CD4-positive, alpha-beta T cell treated with Interleukin-15 for 1 hour (primary cell): ENCODE measurements around the gene PIAS4.

Experiments used
- DNase-seq: peaks from one replicate; pipeline ENCODE4 v3.0.0-alpha.2; 2020

PIAS4 gene

GRCh38 chr19:4080473-4080872 lies 72.9 kb downstream of the PIAS4 start:
- DNase-seq: no peak

- DNase-seq: no peak
Observed at GRCh38 chr19:4081441-4082129, 74.0 kb downstream of the PIAS4 start.

- DNase-seq: no peak
Observed at GRCh38 chr19:4082172-4082571, 74.6 kb downstream of the PIAS4 start.

- peak; percentile 79 for DNase-seq
Observed at GRCh38 chr19:4083677-4084546, 76.4 kb downstream of the PIAS4 start.

- no peak for DNase-seq
Observed at GRCh38 chr19:4084547-4084877, 77.0 kb downstream of the PIAS4 start.

- DNase-seq: no peak
Observed at GRCh38 chr19:4086411-4086867, 78.9 kb downstream of the PIAS4 start.

GRCh38 chr19:4087787-4088679 lies 80.5 kb downstream of the PIAS4 start:
- DNase-seq: no peak

- peak; percentile 66 for DNase-seq
Observed at GRCh38 chr19:4088975-4089374, 81.4 kb downstream of the PIAS4 start.
